ENCODE results near the gene FCHSD2. TPM values are rescaled to one million over a fixed set of nuclear protein-coding genes. Genes with fewer than 3 reads are reported as not detected.
"Not testable (repeated sequence)": the region's sequence is repeated elsewhere in the genome, so short reads cannot be mapped to it uniquely, and the experiment has no call there.

The FCHSD2 gene
- total RNA-seq, 1 donor from 2014 or later, result 16.0 TPM

DNA sequence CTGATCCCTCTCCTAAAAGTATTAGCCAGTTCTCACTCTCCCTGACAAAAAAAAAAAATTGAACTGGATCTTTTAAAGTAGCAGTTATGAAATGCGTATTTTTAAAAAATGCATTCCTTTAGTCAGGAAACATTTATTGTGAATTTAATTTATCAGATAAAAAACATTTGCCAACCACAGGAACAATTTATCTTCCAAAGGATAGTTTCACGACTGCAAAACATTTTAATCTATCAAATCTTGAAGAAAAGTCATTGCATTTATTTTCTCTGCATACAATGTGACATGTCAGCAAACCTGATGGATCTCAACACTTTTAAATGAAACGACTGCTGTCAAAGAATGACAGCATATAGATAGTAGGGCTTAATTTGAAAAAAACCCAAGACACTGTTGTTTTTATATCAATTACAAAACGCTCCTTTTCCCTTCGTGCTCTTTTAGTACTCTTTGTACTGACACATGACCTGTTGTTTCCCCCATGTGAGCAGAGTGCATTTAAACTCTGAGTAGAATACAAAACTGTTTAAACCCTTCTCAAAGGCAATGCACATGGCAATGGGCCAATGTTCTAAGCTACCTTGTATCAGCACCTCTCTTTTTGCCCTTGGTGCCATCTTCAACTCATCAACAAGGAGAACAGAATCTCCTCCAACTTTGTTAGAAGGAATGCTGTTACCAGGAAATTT, 220.9 kb downstream of the FCHSD2 start:
- Mint-ChIP-seq H3K4me3 (ENCODE audit: low read depth) (no peak overlapping the region), H3K27me3 (ENCODE audit: low read depth) (no peaks in the 10 kb centered on the region), H3K27ac (no peak overlapping the region), H3K36me3 (ENCODE audit: low read depth) (peaks cover 4% of the 10 kb centered on the region), H3K9me3 (no peaks in the 10 kb centered on the region), H3K4me1 (ENCODE audit: low read depth) (no peaks in the 10 kb centered on the region)
- intact Hi-C loops (cut with micrococcal nuclease), result no loop called here
- DNase-seq (ENCODE audit: low spot score), result no peak

DNA sequence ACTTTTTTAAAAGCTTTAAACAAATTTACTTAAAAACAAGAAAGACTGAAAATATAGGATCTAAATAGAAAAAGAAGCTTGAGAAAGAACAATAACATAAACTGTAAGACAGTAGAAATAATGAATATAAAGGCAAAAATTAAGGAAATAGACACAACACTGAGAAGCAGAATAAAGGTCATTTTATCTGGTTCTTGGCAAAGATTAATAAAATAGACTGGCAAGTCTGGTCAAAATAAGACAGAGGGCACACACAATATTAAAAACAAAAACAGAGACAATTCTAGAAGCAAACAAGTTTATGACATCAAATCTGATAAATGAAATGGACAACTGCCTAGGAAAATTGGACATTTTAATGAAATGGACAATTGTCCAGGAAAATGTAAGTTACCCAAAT, 222.1 kb downstream of the FCHSD2 start:
- no peak for DNase-seq (ENCODE audit: low spot score)
- intact Hi-C loops (cut with micrococcal nuclease), result no loop called here
- H3K4me1 Mint-ChIP-seq (ENCODE audit: low read depth), result no peaks in the 10 kb centered on the region

DNA sequence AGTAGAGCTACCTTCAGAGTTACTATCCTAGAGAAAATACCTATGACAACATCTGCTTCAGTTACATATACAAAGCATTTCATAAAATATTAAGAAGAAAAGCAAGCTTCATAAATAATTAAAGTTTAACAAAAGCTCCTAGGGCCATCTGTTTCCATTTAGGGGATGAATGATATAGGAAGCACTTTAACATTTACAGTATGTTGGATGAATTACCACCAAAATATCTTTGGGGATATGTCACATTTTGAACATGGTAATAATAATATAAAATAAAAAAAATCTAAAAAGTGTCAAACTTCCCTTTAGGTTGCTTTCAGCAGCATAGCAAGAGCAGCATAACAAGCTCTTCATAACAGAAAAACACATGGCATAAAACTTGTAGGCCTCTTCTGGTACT, 223.3 kb downstream of the FCHSD2 start:
- intact Hi-C loops (cut with micrococcal nuclease), result no loop called here
- peaks cover 12% of the 10 kb centered on the region for H3K9me3 Mint-ChIP-seq
- H3K27ac Mint-ChIP-seq, result no peak overlapping the region

More for the DNA sequence above, 222.1 kb downstream of the FCHSD2 start:
- Mint-ChIP-seq H3K27me3 (ENCODE audit: low read depth) (no peaks in the 10 kb centered on the region), H3K27ac (no peak overlapping the region), H3K4me3 (ENCODE audit: low read depth) (no peak overlapping the region), H3K9me3 (peaks cover 5% of the 10 kb centered on the region), H3K36me3 (ENCODE audit: low read depth) (peaks cover 4% of the 10 kb centered on the region)

DNA sequence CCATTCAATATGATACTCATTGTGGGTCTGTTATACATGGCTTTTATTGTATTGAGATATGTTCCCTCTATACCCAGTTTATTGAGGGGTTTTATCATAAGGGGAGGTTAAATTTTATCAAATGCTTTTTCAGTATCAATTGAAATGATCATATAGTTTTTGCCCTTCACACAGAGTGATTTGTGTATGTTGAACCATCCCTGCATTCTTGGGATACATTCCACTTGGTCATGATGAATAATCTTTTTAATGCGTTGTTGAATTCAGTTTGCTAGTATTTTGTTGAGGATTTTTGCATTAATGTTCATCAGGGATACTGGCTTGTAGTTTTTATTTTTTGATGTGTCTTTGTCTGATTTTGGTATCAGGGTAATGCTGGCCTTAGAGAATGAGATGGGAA, 229.9 kb downstream of the FCHSD2 start:
- Mint-ChIP-seq H3K4me3 (ENCODE audit: low read depth) (no peak overlapping the region), H3K4me1 (ENCODE audit: low read depth) (no peaks in the 10 kb centered on the region), H3K9me3 (peaks cover 52% of the 10 kb centered on the region), H3K27ac (no peak overlapping the region), H3K36me3 (ENCODE audit: low read depth) (peaks cover 39% of the 10 kb centered on the region), H3K27me3 (ENCODE audit: low read depth) (no peaks in the 10 kb centered on the region)
- intact Hi-C loops (cut with micrococcal nuclease), result no loop called here
- no peak for DNase-seq (ENCODE audit: low spot score)

More for the DNA sequence above, 223.3 kb downstream of the FCHSD2 start:
- Mint-ChIP-seq H3K4me1 (ENCODE audit: low read depth) (no peaks in the 10 kb centered on the region), H3K4me3 (ENCODE audit: low read depth) (no peak overlapping the region), H3K36me3 (ENCODE audit: low read depth) (peaks cover 10% of the 10 kb centered on the region), H3K27me3 (ENCODE audit: low read depth) (no peaks in the 10 kb centered on the region)
- DNase-seq (ENCODE audit: low spot score), result no peak

DNA sequence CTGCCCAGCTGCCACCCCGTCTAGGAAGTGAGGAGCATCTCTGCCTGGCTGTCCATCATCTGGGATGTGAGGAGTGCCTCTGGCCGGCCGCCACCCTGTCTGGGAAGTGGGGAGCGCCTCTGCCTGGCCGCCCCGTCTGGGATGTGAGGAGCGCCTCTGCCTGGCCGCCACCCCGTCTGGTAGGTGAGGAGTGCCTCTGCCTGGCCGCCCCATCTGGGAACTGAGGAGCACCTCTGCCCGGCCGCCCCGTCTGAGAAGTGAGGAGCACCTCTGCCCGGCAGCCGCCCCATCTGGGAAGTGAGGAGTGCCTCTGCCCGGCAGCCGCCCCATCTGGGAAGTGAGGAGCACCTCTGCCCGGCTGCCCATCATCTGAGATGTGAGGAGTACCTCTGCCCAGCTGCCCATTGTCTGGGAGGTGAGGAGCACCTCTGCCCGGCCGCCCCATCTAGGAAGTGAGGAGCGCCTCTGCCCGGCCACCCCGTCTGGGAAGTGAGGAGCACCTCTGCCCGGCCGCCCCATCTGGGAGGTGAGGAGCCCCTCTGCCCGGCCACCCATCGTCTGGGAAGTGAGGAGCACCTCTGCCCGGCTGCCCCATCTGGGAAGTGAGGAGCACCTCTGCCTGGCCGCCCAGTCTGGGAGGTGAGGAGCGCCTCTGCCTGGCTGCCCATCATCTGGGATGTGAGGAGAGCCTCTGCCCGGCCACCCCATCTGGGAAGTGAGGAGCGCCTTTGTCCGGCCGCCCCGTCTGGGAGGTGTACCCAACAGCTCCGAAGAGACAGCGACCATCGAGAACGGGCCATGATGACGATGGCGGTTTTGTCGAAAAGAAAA, 232.3 kb downstream of the FCHSD2 start:
- peaks cover 45% of the 10 kb centered on the region for H3K36me3 Mint-ChIP-seq (ENCODE audit: low read depth)
- intact Hi-C loops (cut with micrococcal nuclease); DNase-seq (ENCODE audit: low spot score); H3K27ac Mint-ChIP-seq; H3K4me1 Mint-ChIP-seq (ENCODE audit: low read depth); H3K4me3 Mint-ChIP-seq (ENCODE audit: low read depth); H3K27me3 Mint-ChIP-seq (ENCODE audit: low read depth): not testable (repeated sequence)
- H3K9me3 Mint-ChIP-seq, result peaks cover 55% of the 10 kb centered on the region

DNA sequence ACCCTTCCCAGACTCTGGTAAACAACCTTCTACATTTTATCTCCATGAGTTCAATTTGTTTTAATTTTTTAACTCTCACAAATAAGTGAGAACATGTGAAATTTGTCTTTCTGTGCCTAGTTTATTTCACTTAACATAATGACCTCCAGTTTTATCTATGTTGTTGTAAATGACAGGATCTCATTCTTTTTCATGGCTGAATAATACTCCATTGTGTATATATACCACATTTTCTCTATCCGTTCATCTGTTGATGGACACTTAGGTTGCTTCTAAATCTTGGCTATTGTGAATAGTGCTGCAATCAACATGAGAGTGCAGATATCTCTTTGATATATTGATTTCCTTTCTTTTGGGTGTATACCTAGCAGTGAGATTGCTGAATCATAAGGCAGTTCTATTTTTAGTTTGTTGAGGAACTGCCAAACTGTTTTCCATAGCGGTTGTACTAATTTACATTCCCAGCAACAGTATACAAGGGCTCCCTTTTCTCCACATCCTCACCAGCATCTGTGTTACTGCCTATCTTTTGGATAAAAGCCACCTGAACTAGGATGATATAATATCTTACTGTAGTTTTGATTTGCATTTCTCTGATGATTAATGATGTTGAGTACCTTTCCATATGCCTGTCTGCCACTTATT, 234.0 kb downstream of the FCHSD2 start:
- no peaks in the 10 kb centered on the region for H3K4me1 Mint-ChIP-seq (ENCODE audit: low read depth)
- no peak overlapping the region for H3K27ac Mint-ChIP-seq
- DNase-seq (ENCODE audit: low spot score), result no peak
- H3K36me3 Mint-ChIP-seq (ENCODE audit: low read depth), result peaks cover 35% of the 10 kb centered on the region
- intact Hi-C loops (cut with micrococcal nuclease), result no loop called here
- H3K4me3 Mint-ChIP-seq (ENCODE audit: low read depth), result no peak overlapping the region
- peaks cover 43% of the 10 kb centered on the region for H3K9me3 Mint-ChIP-seq
- no peaks in the 10 kb centered on the region for H3K27me3 Mint-ChIP-seq (ENCODE audit: low read depth)

DNA sequence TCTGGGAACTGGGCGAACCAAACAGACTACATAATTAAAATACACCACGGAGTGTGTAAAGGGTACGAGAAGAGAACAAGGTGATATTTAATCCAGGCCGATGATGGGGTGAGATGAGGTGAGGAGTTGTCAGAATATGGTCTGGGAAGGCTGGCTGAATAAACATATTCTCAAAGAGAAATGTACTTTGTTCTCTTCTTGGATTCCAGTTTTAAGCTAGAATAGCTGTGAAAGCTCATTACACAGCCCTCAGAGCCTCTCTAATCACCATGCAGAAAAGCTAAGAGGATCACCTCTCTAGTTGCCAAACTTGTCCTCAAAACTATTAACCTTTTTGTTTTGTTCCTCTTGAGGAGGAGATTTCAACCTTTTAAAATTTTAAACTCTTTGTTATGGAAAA, 238.1 kb downstream of the FCHSD2 start:
- Mint-ChIP-seq H3K27ac (no peak overlapping the region), H3K4me1 (ENCODE audit: low read depth) (no peaks in the 10 kb centered on the region), H3K36me3 (ENCODE audit: low read depth) (peaks cover 17% of the 10 kb centered on the region), H3K4me3 (ENCODE audit: low read depth) (no peak overlapping the region), H3K9me3 (peaks cover 20% of the 10 kb centered on the region), H3K27me3 (ENCODE audit: low read depth) (no peaks in the 10 kb centered on the region)
- DNase-seq (ENCODE audit: low spot score), result no peak
- intact Hi-C loops (cut with micrococcal nuclease), result no loop called here

DNA sequence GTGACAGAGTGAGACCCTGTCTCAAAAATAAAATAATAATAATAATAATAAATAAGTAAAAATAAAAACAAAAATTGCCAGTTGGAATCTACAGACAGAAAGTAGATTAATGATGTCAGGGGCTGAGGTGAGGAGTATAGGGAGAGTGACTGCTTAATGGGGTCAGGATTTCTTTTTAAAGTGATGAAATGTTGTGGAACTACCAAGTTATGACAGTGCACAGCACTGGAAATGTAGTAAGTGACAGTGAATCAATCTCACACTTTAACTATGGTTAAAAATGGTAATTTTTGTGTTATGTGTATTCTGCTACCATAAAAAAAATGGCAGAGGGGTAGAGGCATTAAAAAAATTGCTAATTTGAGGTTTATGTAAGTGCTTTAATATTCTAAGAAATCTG, 240.7 kb downstream of the FCHSD2 start:
- H3K36me3 Mint-ChIP-seq (ENCODE audit: low read depth), result peaks cover 4% of the 10 kb centered on the region
- no peak overlapping the region for H3K27ac Mint-ChIP-seq
- H3K27me3 Mint-ChIP-seq (ENCODE audit: low read depth), result no peaks in the 10 kb centered on the region
- no peaks in the 10 kb centered on the region for H3K4me1 Mint-ChIP-seq (ENCODE audit: low read depth)
- no peak overlapping the region for H3K4me3 Mint-ChIP-seq (ENCODE audit: low read depth)
- H3K9me3 Mint-ChIP-seq, result no peaks in the 10 kb centered on the region
- DNase-seq (ENCODE audit: low spot score), result no peak
- intact Hi-C loops (cut with micrococcal nuclease), result no loop called here

DNA sequence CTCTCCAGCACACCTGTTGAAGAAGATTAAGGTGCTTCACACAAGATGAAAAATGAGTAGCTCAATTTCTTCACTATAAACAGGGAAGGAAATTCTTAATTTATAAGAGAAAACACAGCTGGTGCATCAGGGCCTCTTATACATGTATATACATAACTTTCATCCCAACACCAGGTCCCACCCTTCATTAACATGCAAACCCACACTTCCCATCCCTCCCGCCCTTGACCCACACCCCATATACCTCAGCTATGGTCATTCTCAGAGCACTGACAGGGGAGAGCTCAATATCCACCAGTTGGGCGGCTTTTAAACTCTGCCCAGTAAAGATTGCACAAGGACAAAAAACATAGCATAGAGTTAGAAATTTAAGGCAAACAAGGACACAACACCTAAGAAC, 242.1 kb downstream of the FCHSD2 start:
- DNase-seq (ENCODE audit: low spot score), result no peak
- no peaks in the 10 kb centered on the region for H3K9me3 Mint-ChIP-seq
- H3K4me3 Mint-ChIP-seq (ENCODE audit: low read depth), result no peak overlapping the region
- H3K36me3 Mint-ChIP-seq (ENCODE audit: low read depth), result peaks cover 4% of the 10 kb centered on the region
- H3K27me3 Mint-ChIP-seq (ENCODE audit: low read depth), result no peaks in the 10 kb centered on the region
- no peak overlapping the region for H3K27ac Mint-ChIP-seq
- H3K4me1 Mint-ChIP-seq (ENCODE audit: low read depth), result no peaks in the 10 kb centered on the region
- intact Hi-C loops (cut with micrococcal nuclease), result no loop called here

DNA sequence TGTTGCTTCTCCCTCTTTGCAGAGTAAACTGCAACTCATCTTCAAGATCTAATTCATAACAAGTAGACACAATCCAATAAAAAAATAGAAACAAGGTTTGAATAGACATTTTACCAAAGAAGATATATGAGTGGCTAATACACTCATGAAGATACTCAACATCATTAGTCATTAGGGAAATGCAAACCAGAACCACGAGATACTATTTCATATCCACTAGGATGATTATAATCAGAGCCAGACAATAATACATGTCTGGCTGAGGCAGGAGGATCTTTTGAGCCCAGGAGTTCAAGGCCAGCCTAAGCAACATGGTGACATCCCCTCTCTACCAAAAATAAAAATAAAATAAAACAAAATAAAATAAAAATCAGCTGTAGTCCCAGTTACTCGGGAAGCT, 242.9 kb downstream of the FCHSD2 start:
- no peak for DNase-seq (ENCODE audit: low spot score)
- no peak overlapping the region for H3K4me3 Mint-ChIP-seq (ENCODE audit: low read depth)
- H3K4me1 Mint-ChIP-seq (ENCODE audit: low read depth), result no peaks in the 10 kb centered on the region
- intact Hi-C loops (cut with micrococcal nuclease), result no loop called here
- no peak overlapping the region for H3K27ac Mint-ChIP-seq
- peaks cover 4% of the 10 kb centered on the region for H3K36me3 Mint-ChIP-seq (ENCODE audit: low read depth)
- H3K9me3 Mint-ChIP-seq, result no peaks in the 10 kb centered on the region
- no peaks in the 10 kb centered on the region for H3K27me3 Mint-ChIP-seq (ENCODE audit: low read depth)

DNA sequence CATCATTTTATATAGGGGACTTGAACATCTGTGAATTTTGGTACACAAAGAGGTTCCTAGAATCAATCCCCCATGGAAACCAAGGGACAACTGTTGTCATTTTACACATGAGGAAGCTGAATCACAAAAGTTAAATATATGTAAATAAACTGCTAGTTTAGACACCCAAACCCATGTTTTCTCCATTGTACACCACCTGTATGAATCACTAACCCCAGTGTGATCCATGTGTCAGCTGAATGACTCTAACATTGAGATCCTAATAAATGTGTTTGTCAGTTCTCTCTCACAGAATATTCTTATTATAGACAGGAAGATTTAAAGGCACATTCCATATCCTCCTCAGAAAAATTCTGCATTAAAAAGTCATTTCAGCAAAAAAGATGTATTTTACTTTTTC, 244.6 kb downstream of the FCHSD2 start:
- no peaks in the 10 kb centered on the region for H3K4me1 Mint-ChIP-seq (ENCODE audit: low read depth)
- H3K9me3 Mint-ChIP-seq, result no peaks in the 10 kb centered on the region

DNA sequence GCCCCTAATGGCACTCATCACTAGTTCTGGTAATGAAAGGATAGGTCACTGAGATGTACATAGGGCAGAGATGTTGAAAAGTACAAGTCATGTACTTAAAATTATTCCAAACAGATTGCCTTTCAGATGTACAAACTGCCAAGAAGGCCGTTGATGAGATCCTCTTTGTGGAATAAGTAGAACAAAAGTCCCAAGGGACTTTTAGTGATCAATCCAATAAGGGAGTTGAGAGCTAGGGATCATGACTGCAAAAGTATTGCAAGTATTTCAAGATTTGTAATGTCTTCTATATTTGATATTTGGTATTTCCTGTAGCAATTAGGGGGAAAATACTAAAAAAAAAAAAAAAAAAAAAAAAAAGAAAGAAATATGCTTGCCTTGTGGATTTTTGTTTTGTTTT, 245.7 kb downstream of the FCHSD2 start:
- intact Hi-C loops (cut with micrococcal nuclease), result no loop called here
- H3K4me3 Mint-ChIP-seq (ENCODE audit: low read depth), result no peak overlapping the region
- no peak for DNase-seq (ENCODE audit: low spot score)
- H3K27ac Mint-ChIP-seq, result no peak overlapping the region
- peaks cover 4% of the 10 kb centered on the region for H3K36me3 Mint-ChIP-seq (ENCODE audit: low read depth)
- H3K9me3 Mint-ChIP-seq, result no peaks in the 10 kb centered on the region
- no peaks in the 10 kb centered on the region for H3K4me1 Mint-ChIP-seq (ENCODE audit: low read depth)
- H3K27me3 Mint-ChIP-seq (ENCODE audit: low read depth), result no peaks in the 10 kb centered on the region

More for the DNA sequence above, 244.6 kb downstream of the FCHSD2 start:
- no peak overlapping the region for H3K4me3 Mint-ChIP-seq (ENCODE audit: low read depth)
- no peak overlapping the region for H3K27ac Mint-ChIP-seq
- peaks cover 4% of the 10 kb centered on the region for H3K36me3 Mint-ChIP-seq (ENCODE audit: low read depth)
- DNase-seq (ENCODE audit: low spot score), result no peak
- no peaks in the 10 kb centered on the region for H3K27me3 Mint-ChIP-seq (ENCODE audit: low read depth)
- intact Hi-C loops (cut with micrococcal nuclease), result no loop called here

DNA sequence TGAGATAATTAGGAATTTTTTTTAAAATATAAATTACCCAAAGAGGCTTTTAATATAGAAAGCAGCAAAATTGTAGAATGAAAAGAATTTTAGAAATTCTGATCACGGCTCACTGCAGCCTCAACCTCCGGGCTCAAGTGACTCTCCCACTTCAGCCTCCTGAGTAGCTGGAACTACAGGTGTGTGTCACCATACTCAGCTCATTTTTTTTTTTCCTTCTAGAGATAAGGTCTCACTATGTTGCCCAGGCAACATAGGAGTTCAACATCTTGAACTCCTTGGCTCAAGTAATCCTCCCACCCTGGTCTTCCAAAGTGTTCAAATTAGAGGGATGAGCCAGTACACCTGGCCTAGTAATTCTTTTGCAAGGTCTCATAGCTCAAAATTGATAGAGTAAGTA, 251.2 kb downstream of the FCHSD2 start:
- Mint-ChIP-seq H3K27ac (no peak overlapping the region), H3K27me3 (ENCODE audit: low read depth) (no peaks in the 10 kb centered on the region), H3K36me3 (ENCODE audit: low read depth) (peaks cover 16% of the 10 kb centered on the region), H3K4me3 (ENCODE audit: low read depth) (no peak overlapping the region), H3K9me3 (no peaks in the 10 kb centered on the region), H3K4me1 (ENCODE audit: low read depth) (no peaks in the 10 kb centered on the region)
- no peak for DNase-seq (ENCODE audit: low spot score)
- intact Hi-C loops (cut with micrococcal nuclease), result no loop called here
